ENCODE results near the gene B4GALT1.

Gene B4GALT1

GRCh38 chr9:33139421-33140228 is 27.5 kb downstream of the B4GALT1 start:
- DNase-seq (ENCODE audit: low read depth) = no peak

- DNase-seq (ENCODE audit: low read depth) = no peak
Measured at GRCh38 chr9:33138768-33139167, 28.4 kb downstream of the B4GALT1 start.

GRCh38 chr9:33137781-33138264 is 29.3 kb downstream of the B4GALT1 start:
- no peak for DNase-seq (ENCODE audit: low read depth)

- no peak for DNase-seq (ENCODE audit: low read depth)
Measured at GRCh38 chr9:33136721-33137670, 30.1 kb downstream of the B4GALT1 start.

GRCh38 chr9:33135470-33135958 is 31.6 kb downstream of the B4GALT1 start:
- DNase-seq (ENCODE audit: low read depth) = no peak

GRCh38 chr9:33135031-33135461 is 32.1 kb downstream of the B4GALT1 start:
- no peak for DNase-seq (ENCODE audit: low read depth)

- DNase-seq (ENCODE audit: low read depth) = no peak
Measured at GRCh38 chr9:33133186-33133585, 34.0 kb downstream of the B4GALT1 start.

- DNase-seq (ENCODE audit: low read depth) = no peak
Measured at GRCh38 chr9:33131790-33132772, 35.1 kb downstream of the B4GALT1 start.

- DNase-seq (ENCODE audit: low read depth) = no peak
Measured at GRCh38 chr9:33130961-33131789, 36.0 kb downstream of the B4GALT1 start.

GRCh38 chr9:33129886-33130881 is 37.0 kb downstream of the B4GALT1 start:
- no peak for DNase-seq (ENCODE audit: low read depth)

- DNase-seq (ENCODE audit: low read depth) = no peak
Measured at GRCh38 chr9:33129251-33129885, 37.8 kb downstream of the B4GALT1 start.

GRCh38 chr9:33128570-33128969 is 38.6 kb downstream of the B4GALT1 start:
- no peak for DNase-seq (ENCODE audit: low read depth)

- no peak for DNase-seq (ENCODE audit: low read depth)
Measured at GRCh38 chr9:33127881-33128280, 39.3 kb downstream of the B4GALT1 start.

GRCh38 chr9:33125871-33126823 is 41.0 kb downstream of the B4GALT1 start:
- DNase-seq (ENCODE audit: low read depth) = no peak

- DNase-seq (ENCODE audit: low read depth) = no peak
Measured at GRCh38 chr9:33125461-33125860, 41.7 kb downstream of the B4GALT1 start.

- no peak for DNase-seq (ENCODE audit: low read depth)
Measured at GRCh38 chr9:33124751-33125381, 42.3 kb downstream of the B4GALT1 start.

GRCh38 chr9:33124046-33124445 is 43.1 kb downstream of the B4GALT1 start:
- no peak for DNase-seq (ENCODE audit: low read depth)
